ENCODE data around the gene EEF1G. TPM values are rescaled to one million over a fixed set of nuclear protein-coding genes. Genes with fewer than 3 reads are reported as not detected.
A peak's percentile ranks its signal among the peaks of the same experiment; 100 is the strongest.

The EEF1G gene
- total and polyA plus RNA-seq, 2 donors (not counting 1 experiment from before 2014, with no cell fraction given) = 1,582 to 1,867 TPM

DNA sequence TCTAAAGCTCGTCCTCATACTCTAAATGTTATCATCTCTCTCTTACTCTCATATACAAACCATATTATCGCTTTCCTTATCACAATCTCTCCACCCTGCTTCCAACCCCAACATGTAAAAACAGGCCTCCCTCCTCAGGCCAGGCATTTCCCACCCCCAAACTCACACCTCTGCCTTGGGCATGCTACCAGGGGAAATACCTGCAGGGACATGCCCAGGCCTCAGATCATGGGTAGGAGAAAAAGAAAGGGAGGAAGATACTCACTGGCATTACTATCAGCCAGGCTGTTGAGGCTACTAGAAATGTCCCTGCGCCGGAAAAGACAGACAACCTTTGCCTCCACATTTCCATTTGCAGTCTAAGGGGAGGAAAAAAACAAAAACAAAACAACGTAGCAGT lies 26.2 kb upstream of the EEF1G start:
- Histone ChIP-seq H3K27me3 (replicated peaks in 1 of 4; ENCODE audit: control extremely low read depth in 1 of 4, control insufficient read depth in 3 of 4, insufficient read depth in 4 of 4, low read length in 3 of 4) (no peaks in the 10 kb centered on the region), H3K79me2 (ENCODE audit: control insufficient read depth, insufficient read depth, low read length) (peaks cover 21% of the 10 kb centered on the region), H3K4me3 (ENCODE audit: control extremely low read depth in 1 of 5, extremely low read depth in 1 of 5, insufficient read depth in 1 of 5, low read depth in 2 of 5, low read length in 4 of 5) (peak overlapping the region; percentile 82 to 97 (median 86)), H4K20me1 (ENCODE audit: control insufficient read depth, insufficient read depth, low read length, poor library complexity, severe bottlenecking) (peaks cover 7% of the 10 kb centered on the region), H3K27ac (ENCODE audit: low read length in 2 of 2) (peak overlapping the region; percentile 64 to 90), H2AFZ (ENCODE audit: insufficient read depth, low read depth, low read length, poor library complexity, severe bottlenecking) (no peak overlapping the region), H3K4me2 (replicated peaks; ENCODE audit: low read depth, low read length, poor library complexity, severe bottlenecking) (peak overlapping the region; percentile 94), H3K4me1 (ENCODE audit: control insufficient read depth in 2 of 2, insufficient read depth in 2 of 2, low read length in 2 of 2) (peaks cover 24 to 40% of the 10 kb centered on the region in 2 donors), H3K36me3 (replicated peaks in 1 of 2; ENCODE audit: control extremely low read depth in 1 of 2, control insufficient read depth in 1 of 2, extremely low read depth in 1 of 2, insufficient read depth in 2 of 2, low read length in 1 of 2) (peaks cover 4 to 49% of the 10 kb centered on the region in 2 experiments), H3K9ac (ENCODE audit: low read length) (peak overlapping the region; percentile 95), H3K9me3 (ENCODE audit: control extremely low read depth in 1 of 3, control insufficient read depth in 2 of 3, insufficient read depth in 1 of 3, low read length in 2 of 3) (peaks cover 0 to 3% (median 0%) of the 10 kb centered on the region in 3 donors)
- Mint-ChIP-seq H3K9me3 (ENCODE audit: insufficient read depth) (no peaks in the 10 kb centered on the region), H3K27me3 (no peaks in the 10 kb centered on the region), H3K4me1 (peaks cover 46% of the 10 kb centered on the region), H3K4me3 (peak overlapping the region; percentile 97), H3K27ac (peak overlapping the region; percentile 96)
- DNase-seq = no peak
- intact Hi-C loops (cut with micrococcal nuclease) = loop anchor here (1.0 kb wide), 1 partner anchor 9 kb away; the partner anchor contains the start of gene TUT1
- POLR2A ChIA-PET = interaction anchor here (0.6 to 2.3 kb wide), 7 partner anchors 8 to 256 kb away, joined by 3 to 63 read pairs (median 4); partner anchors contain the start of genes EEF1G and TUT1
- CTCF ChIA-PET = interaction anchor here (1.0 to 2.4 kb wide), 5 partner anchors 8 to 120 kb away, joined by 3 to 47 read pairs (median 4); partner anchors contain the start of genes B3GAT3, TUT1 and UQCC3
- 76% methylated on average over 2 of the region's 5 CpGs for WGBS (ENCODE audit: insufficient coverage)
- ATAC-seq (ENCODE audit: low read depth) = no peak
- TF ChIP-seq, protein P1, sequence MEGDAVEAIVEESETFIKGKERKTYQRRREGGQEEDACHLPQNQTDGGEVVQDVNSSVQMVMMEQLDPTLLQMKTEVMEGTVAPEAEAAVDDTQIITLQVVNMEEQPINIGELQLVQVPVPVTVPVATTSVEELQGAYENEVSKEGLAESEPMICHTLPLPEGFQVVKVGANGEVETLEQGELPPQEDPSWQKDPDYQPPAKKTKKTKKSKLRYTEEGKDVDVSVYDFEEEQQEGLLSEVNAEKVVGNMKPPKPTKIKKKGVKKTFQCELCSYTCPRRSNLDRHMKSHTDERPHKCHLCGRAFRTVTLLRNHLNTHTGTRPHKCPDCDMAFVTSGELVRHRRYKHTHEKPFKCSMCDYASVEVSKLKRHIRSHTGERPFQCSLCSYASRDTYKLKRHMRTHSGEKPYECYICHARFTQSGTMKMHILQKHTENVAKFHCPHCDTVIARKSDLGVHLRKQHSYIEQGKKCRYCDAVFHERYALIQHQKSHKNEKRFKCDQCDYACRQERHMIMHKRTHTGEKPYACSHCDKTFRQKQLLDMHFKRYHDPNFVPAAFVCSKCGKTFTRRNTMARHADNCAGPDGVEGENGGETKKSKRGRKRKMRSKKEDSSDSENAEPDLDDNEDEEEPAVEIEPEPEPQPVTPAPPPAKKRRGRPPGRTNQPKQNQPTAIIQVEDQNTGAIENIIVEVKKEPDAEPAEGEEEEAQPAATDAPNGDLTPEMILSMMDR (IDR thresholded peaks at IDR 0.05) = no peak
- no peak for TF ChIP-seq EZH2 (IDR thresholded peaks at IDR 0.05; ENCODE audit: borderline replicate concordance, insufficient read depth, low read depth, low read length, poor library complexity, severe bottlenecking)

DNA sequence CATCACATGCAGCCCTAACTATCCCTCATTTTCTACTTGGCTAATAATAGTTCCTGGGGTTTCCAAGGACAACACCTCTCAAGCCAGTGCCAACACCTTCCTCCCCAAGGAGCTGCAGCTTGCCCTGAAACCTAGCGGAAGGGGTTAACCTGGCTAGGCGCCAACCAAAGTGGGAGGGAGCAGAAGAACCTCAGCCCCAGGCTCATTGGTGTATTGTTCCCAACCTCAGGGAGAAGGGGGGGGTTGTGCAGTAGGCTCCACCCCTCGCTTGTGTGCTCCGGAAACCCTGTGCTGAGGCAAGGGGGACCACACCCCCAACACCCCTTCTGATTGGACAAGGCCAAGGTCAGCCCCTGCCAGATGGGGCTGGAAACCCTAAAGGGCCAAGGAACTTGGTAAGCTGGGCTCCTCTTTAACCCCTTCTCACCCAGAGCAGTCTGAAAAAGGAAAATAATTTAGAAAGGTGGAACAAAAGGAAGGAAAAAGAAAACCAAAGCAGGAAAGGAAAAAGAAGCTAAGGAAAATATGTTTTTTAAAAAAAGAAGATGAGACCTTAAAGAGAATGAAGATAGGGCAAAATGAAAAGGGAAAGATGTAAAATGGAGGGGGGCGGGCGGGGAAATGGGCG lies 25.5 kb upstream of the EEF1G start:
- POLR2A ChIA-PET = interaction anchor here (0.6 to 1.7 kb wide), 9 partner anchors 8 to 257 kb away, joined by 3 to 10 read pairs (median 3); partner anchors contain the start of genes C11orf98, CSKMT and TUT1
- peaks cover 4 to 52% of the 10 kb centered on the region in 2 experiments for H3K36me3 ChIP-seq (replicated peaks in 1 of 2; ENCODE audit: control extremely low read depth in 1 of 2, control insufficient read depth in 1 of 2, extremely low read depth in 1 of 2, insufficient read depth in 2 of 2, low read length in 1 of 2)
- H3K4me3 ChIP-seq (ENCODE audit: control extremely low read depth in 1 of 5, extremely low read depth in 1 of 5, insufficient read depth in 1 of 5, low read depth in 2 of 5, low read length in 4 of 5) = peak overlapping the region in 4 of 5 experiments; percentile 3 to 88 (median 84)
- Mint-ChIP-seq H3K27me3 (no peaks in the 10 kb centered on the region), H3K9me3 (ENCODE audit: insufficient read depth) (no peaks in the 10 kb centered on the region), H3K4me1 (peaks cover 48% of the 10 kb centered on the region), H3K27ac (peak overlapping the region; percentile 96), H3K4me3 (peak overlapping the region; percentile 97)
- H3K4me2 ChIP-seq (replicated peaks; ENCODE audit: low read depth, low read length, poor library complexity, severe bottlenecking) = peak overlapping the region; percentile 94
- CTCF ChIA-PET = interaction anchor here (0.9 to 2.1 kb wide), 6 partner anchors 13 to 204 kb away, joined by 3 to 5 read pairs (median 3); partner anchors contain the start of genes B3GAT3, EML3 and UQCC3
- DNase-seq (peak; percentile 92), ATAC-seq (ENCODE audit: low read depth) (peak; percentile 55)
- H3K27ac ChIP-seq (ENCODE audit: low read length in 2 of 2) = peak overlapping the region; percentile 64 to 90
- peaks cover 24 to 40% of the 10 kb centered on the region in 2 donors for H3K4me1 ChIP-seq (ENCODE audit: control insufficient read depth in 2 of 2, insufficient read depth in 2 of 2, low read length in 2 of 2)
- TF ChIP-seq EZH2 (IDR thresholded peaks at IDR 0.05; ENCODE audit: borderline replicate concordance, insufficient read depth, low read depth, low read length, poor library complexity, severe bottlenecking) = no peak
- TF ChIP-seq, protein P1 (IDR thresholded peaks at IDR 0.05) = no peak
- no peaks in the 10 kb centered on the region for H3K27me3 ChIP-seq (replicated peaks in 1 of 4; ENCODE audit: control extremely low read depth in 1 of 4, control insufficient read depth in 3 of 4, insufficient read depth in 4 of 4, low read length in 3 of 4)
- H4K20me1 ChIP-seq (ENCODE audit: control insufficient read depth, insufficient read depth, low read length, poor library complexity, severe bottlenecking) = peaks cover 7% of the 10 kb centered on the region
- H3K79me2 ChIP-seq (ENCODE audit: control insufficient read depth, insufficient read depth, low read length) = peaks cover 21% of the 10 kb centered on the region
- H3K9ac ChIP-seq (ENCODE audit: low read length) = peak overlapping the region; percentile 95
- H3K9me3 ChIP-seq (ENCODE audit: control extremely low read depth in 1 of 3, control insufficient read depth in 2 of 3, insufficient read depth in 1 of 3, low read length in 2 of 3) = peaks cover 0 to 3% (median 0%) of the 10 kb centered on the region in 3 donors
- 0% methylated on average over 1 of the region's 7 CpGs for WGBS (ENCODE audit: insufficient coverage)
- intact Hi-C loops (cut with micrococcal nuclease) = loop anchor here (1.0 kb wide), 1 partner anchor 8 kb away; the partner anchor contains the start of gene TUT1
- no peak overlapping the region for H2AFZ ChIP-seq (ENCODE audit: insufficient read depth, low read depth, low read length, poor library complexity, severe bottlenecking)

Data from B cell (primary cell).